DOHH2 (cell line): ENCODE data around the gene SETD1A.

Experiments
- H3F3A ChIP-seq: fragments of 200-600 bp; sonication (generic), shearing (Covaris generic); 2 replicates; pipeline ENCODE4 v1.6.0; 2016; ENCODE audit warnings: antibody characterized with exemption, mild to moderate bottlenecking; ENCODE audit not compliant: control insufficient read depth, insufficient read depth
- H3K27ac ChIP-seq: fragments of 200-600 bp; sonication (generic); 2 replicates; pipeline ENCODE4 v1.5.1; 2014; ENCODE audit warnings: low read depth, mild to moderate bottlenecking, low read length, moderate library complexity
- H3K27me3 ChIP-seq: fragments of 200-600 bp; sonication (generic); 2 replicates; pipeline ENCODE4 v1.6.1; 2014; ENCODE audit warnings: mild to moderate bottlenecking, low read length, mixed read lengths; ENCODE audit not compliant: control insufficient read depth
- H3K36me3 ChIP-seq: fragments of 200-600 bp; sonication (generic); 2 replicates; pipeline ENCODE4 v1.6.1; 2014; ENCODE audit warnings: mild to moderate bottlenecking, low read length, moderate library complexity, mixed read lengths; ENCODE audit not compliant: control insufficient read depth
- H3K4me1 ChIP-seq: fragments of 200-600 bp; sonication (generic); 2 replicates; pipeline ENCODE4 v1.6.1; 2014; ENCODE audit warnings: mild to moderate bottlenecking, low read length, mixed read lengths; ENCODE audit not compliant: control insufficient read depth
- H3K4me2 ChIP-seq: fragments of 200-600 bp; sonication (generic); 2 replicates; pipeline ENCODE4 v1.6.0; 2014; ENCODE audit warnings: mild to moderate bottlenecking, low read length, moderate library complexity
- H3K4me3 ChIP-seq: fragments of 200-600 bp; sonication (generic); 2 replicates; pipeline ENCODE4 v1.5.1; 2014; ENCODE audit warnings: mild to moderate bottlenecking, low read length, mixed read lengths
- H3K79me2 ChIP-seq: fragments of 200-600 bp; sonication (generic); 2 replicates; pipeline ENCODE4 v1.6.1; 2014; ENCODE audit warnings: mild to moderate bottlenecking, low read length, mixed read lengths; ENCODE audit not compliant: control insufficient read depth
- H3K9me2 ChIP-seq: fragments of 200-600 bp; sonication (generic); replicated peaks from 2 replicates; pipeline ENCODE4 v1.6.1; 2014; ENCODE audit warnings: mild to moderate bottlenecking, low read length, mixed read lengths; ENCODE audit not compliant: control insufficient read depth
- H3K9me3 ChIP-seq: fragments of 200-600 bp; sonication (generic); 2 replicates; pipeline ENCODE4 v1.6.1; 2014; ENCODE audit warnings: antibody characterized with exemption, low read length, mixed read lengths; ENCODE audit not compliant: control insufficient read depth, insufficient read depth
- H4K20me1 ChIP-seq: fragments of 200-600 bp; sonication (generic); 2 replicates; pipeline ENCODE4 v1.6.0; 2014; ENCODE audit warnings: low read depth, mild to moderate bottlenecking, antibody characterized with exemption, low read length, moderate library complexity; ENCODE audit not compliant: control insufficient read depth, insufficient read depth
- CTCF ChIP-seq: fragments of 200-600 bp; sonication (generic); IDR thresholded peaks from one replicate; pipeline ENCODE4 v1.5.1; 2014; ENCODE audit warnings: antibody characterized with exemption, mild to moderate bottlenecking, low read depth, low read length; ENCODE audit not compliant: poor library complexity, severe bottlenecking
- EZH2phosphoT487 ChIP-seq: fragments of 200-600 bp; sonication (generic); IDR thresholded peaks from 2 replicates; pipeline ENCODE4 v1.6.1; 2017; ENCODE audit warnings: borderline replicate concordance, mild to moderate bottlenecking, antibody characterized with exemption, low read length, moderate library complexity, mixed read lengths

Gene SETD1A

GRCh38 chr16:30985401-30986128 lies 28.0 kb downstream of the SETD1A start:
- Histone ChIP-seq H3K27me3 (no peaks in the 10 kb centered on the region), H3K9me2 (no peaks in the 10 kb centered on the region), H3K36me3 (peaks cover 44% of the 10 kb centered on the region), H3K9me3 (no peaks in the 10 kb centered on the region), H3K4me2 (no peak overlapping the region), H3K79me2 (no peaks in the 10 kb centered on the region), H4K20me1 (no peaks in the 10 kb centered on the region), H3F3A (no peaks in the 10 kb centered on the region), H3K27ac (no peak overlapping the region), H3K4me3 (no peak overlapping the region), H3K4me1 (no peaks in the 10 kb centered on the region; the same call in 1 of the 2 replicates)
- no peak for TF ChIP-seq CTCF
- no peak for TF ChIP-seq EZH2phosphoT487

- Histone ChIP-seq H3K36me3 (peaks cover 40% of the 10 kb centered on the region), H3K27ac (no peak overlapping the region), H3K4me2 (no peak overlapping the region), H3K9me3 (no peaks in the 10 kb centered on the region), H3K27me3 (no peaks in the 10 kb centered on the region), H3K9me2 (no peaks in the 10 kb centered on the region), H3K4me3 (no peak overlapping the region), H3K4me1 (no peaks in the 10 kb centered on the region; the same call in 1 of the 2 replicates), H3K79me2 (no peaks in the 10 kb centered on the region), H3F3A (no peaks in the 10 kb centered on the region), H4K20me1 (no peaks in the 10 kb centered on the region)
- TF ChIP-seq EZH2phosphoT487 (no peak), CTCF (no peak)
These were observed 28.8 kb downstream of the SETD1A start for GRCh38 chr16:30986129-30986991.

GRCh38 chr16:30987581-30988190 lies 30.1 kb downstream of the SETD1A start:
- Histone ChIP-seq H3K9me3 (no peaks in the 10 kb centered on the region), H3K4me1 (no peaks in the 10 kb centered on the region; the same call in 1 of the 2 replicates), H3K36me3 (peaks cover 32% of the 10 kb centered on the region), H3K27me3 (no peaks in the 10 kb centered on the region), H3K4me2 (no peak overlapping the region), H3K9me2 (no peaks in the 10 kb centered on the region), H3F3A (no peaks in the 10 kb centered on the region), H3K79me2 (no peaks in the 10 kb centered on the region), H3K4me3 (no peak overlapping the region), H3K27ac (no peak overlapping the region), H4K20me1 (no peaks in the 10 kb centered on the region)
- no peak for TF ChIP-seq CTCF
- no peak for TF ChIP-seq EZH2phosphoT487
